GM23338 (cell line): ENCODE data around the gene DDN. TPM values are rescaled to one million over a fixed set of nuclear protein-coding genes. Genes with fewer than 3 reads are reported as not detected.

Experiments
- ATAC-seq: fragments of 200-7000 bp; cut with Tn5 transposase; 3 replicates; pipeline ENCODE4 v1.9.1; 2020
- DNase-seq: peaks from one replicate; pipeline ENCODE4 v3.0.0-alpha.2; 2015; ENCODE audit warnings: low spot score
- H2AFZ ChIP-seq: fragments of 200-600 bp; sonication (generic); 2 replicates; pipeline ENCODE4 v1.8.0; 2016; ENCODE audit warnings: antibody characterized with exemption, mild to moderate bottlenecking, moderate library complexity
- H3F3A ChIP-seq: fragments of 200-600 bp; sonication (generic); replicated peaks from 2 replicates; pipeline ENCODE4 v1.8.0; 2017; ENCODE audit warnings: antibody characterized with exemption, mixed run types, low read depth
- H3K27ac ChIP-seq: fragments of 200-600 bp; sonication (generic); 2 replicates; pipeline ENCODE4 v1.6.1; 2016; ENCODE audit warnings: low read depth
- H3K27me3 ChIP-seq: fragments of 200-600 bp; sonication (generic); 2 replicates; pipeline ENCODE4 v1.8.0; 2016; ENCODE audit warnings: mild to moderate bottlenecking, mixed run types, moderate library complexity; ENCODE audit not compliant: insufficient read depth
- H3K36me3 ChIP-seq: fragments of 200-600 bp; sonication (generic); 2 replicates; pipeline ENCODE4 v1.8.0; 2016; ENCODE audit warnings: mild to moderate bottlenecking; ENCODE audit not compliant: insufficient read depth
- H3K4me1 ChIP-seq: fragments of 200-600 bp; sonication (generic); 2 replicates; pipeline ENCODE4 v1.8.0; 2016; ENCODE audit warnings: mild to moderate bottlenecking, moderate library complexity; ENCODE audit not compliant: insufficient read depth
- H3K4me2 ChIP-seq: fragments of 200-600 bp; sonication (generic); 2 replicates; pipeline ENCODE4 v1.7.1; 2017; ENCODE audit warnings: mixed run types
- H3K4me3 ChIP-seq: fragments of 200-600 bp; sonication (generic); 2 replicates; pipeline ENCODE4 v1.6.1; 2016; ENCODE audit warnings: mixed run types
- H3K79me2 ChIP-seq: fragments of 200-600 bp; sonication (generic); replicated peaks from 2 replicates; pipeline ENCODE4 v1.8.0; 2017; ENCODE audit warnings: mild to moderate bottlenecking; ENCODE audit not compliant: insufficient read depth
- H3K9me2 ChIP-seq: fragments of 200-600 bp; sonication (generic); 2 replicates; pipeline ENCODE4 v1.8.0; 2017; ENCODE audit not compliant: insufficient read depth
- H4K20me1 ChIP-seq: fragments of 200-600 bp; sonication (generic); replicated peaks from 2 replicates; pipeline ENCODE4 v1.8.0; 2017; ENCODE audit warnings: mild to moderate bottlenecking; ENCODE audit not compliant: insufficient read depth
- H3K27ac Mint-ChIP-seq: 2 replicates; pipeline ENCODE4 v1.8.0; 2020; ENCODE audit warnings: inconsistent platforms, mild to moderate bottlenecking, moderate library complexity, mixed read lengths
- H3K27me3 Mint-ChIP-seq: 3 replicates; pipeline ENCODE4 v1.8.0; 2022; ENCODE audit warnings: low read depth, mild to moderate bottlenecking, moderate library complexity, mixed read lengths, inconsistent platforms; ENCODE audit not compliant: insufficient read depth, poor library complexity
- H3K36me3 Mint-ChIP-seq: 3 replicates; pipeline ENCODE4 v1.8.0; 2021; ENCODE audit warnings: low read depth, mild to moderate bottlenecking, inconsistent platforms, moderate library complexity, mixed read lengths
- H3K4me1 Mint-ChIP-seq: 3 replicates; pipeline ENCODE4 v1.8.0; 2020; ENCODE audit warnings: mild to moderate bottlenecking, inconsistent platforms, mixed read lengths
- H3K4me3 Mint-ChIP-seq: 3 replicates; pipeline ENCODE4 v1.8.0; 2021; ENCODE audit warnings: moderate library complexity, mild to moderate bottlenecking, inconsistent platforms, mixed read lengths
- H3K9me3 Mint-ChIP-seq: 3 replicates; pipeline ENCODE4 v1.8.0; 2020; ENCODE audit warnings: moderate library complexity, mild to moderate bottlenecking, inconsistent platforms, mixed read lengths
- EZH2 ChIP-seq: fragments of 200-600 bp; sonication (generic); IDR thresholded peaks from one replicate; pipeline ENCODE4 v1.8.0; 2017; ENCODE audit warnings: antibody characterized with exemption, mild to moderate bottlenecking, low read depth; ENCODE audit not compliant: unreplicated experiment
- EZH2phosphoT487 ChIP-seq: fragments of 200-600 bp; sonication (generic); IDR thresholded peaks from one replicate; pipeline ENCODE4 v1.8.1; 2018; ENCODE audit warnings: antibody characterized with exemption; ENCODE audit not compliant: unreplicated experiment
- POLR2AphosphoS5 ChIP-seq: IDR thresholded peaks from 2 replicates; pipeline ENCODE4 v1.6.1; 2016; ENCODE audit warnings: antibody characterized with exemption, low read depth
- ZNF331 ChIP-seq: fragments of 250-450 bp; sonication (Bioruptor Pico); IDR thresholded peaks from 2 replicates; pipeline ENCODE4 v1.5.0; 2020; ENCODE audit warnings: low read depth, mild to moderate bottlenecking, moderate library complexity
- polyA plus RNA-seq: library from polyadenylated mRNA; unstranded; fragments of >200 nt; fragmentation: Nextera tagmentation; extraction: Ambion mirVana; gene quantifications from 2 replicates; pipeline ENCODE4 v1.2.1, GENCODE V29; 2016
- total RNA-seq: library from RNA; depleted of rRNA; stranded (reverse); fragments of >200 nt; shearing (Covaris generic); gene quantifications from 2 replicates; pipeline ENCODE4 v1.2.3, GENCODE V29; 2014
- TF ChIP-seq, protein P1 (sequence below): IDR thresholded peaks from 2 replicates; pipeline ENCODE4 v1.6.1; 2016; ENCODE audit warnings: antibody characterized with exemption
- TF ChIP-seq, protein P2 (sequence below): fragments of 250-450 bp; sonication (Bioruptor Pico); IDR thresholded peaks from 2 replicates; pipeline ENCODE4 v1.5.0; 2020; ENCODE audit warnings: mild to moderate bottlenecking, moderate library complexity
- TF ChIP-seq, protein P3 (sequence below), 2 experiments: fragments of 200-600 bp in 1 of 2; sonication (generic) in 1 of 2; conservative IDR thresholded peaks; 2 replicates each; pipeline versions ENCODE4 v1.5.1 to v1.6.1; 2016 to 2017; ENCODE audit warnings: antibody characterized with exemption in 2 of 2, low read depth in 2 of 2, mild to moderate bottlenecking in 2 of 2, moderate library complexity in 1 of 2
- TF ChIP-seq, protein P4 (sequence below): IDR thresholded peaks from one replicate; pipeline ENCODE4 v1.6.1; 2018; ENCODE audit warnings: antibody characterized with exemption; ENCODE audit not compliant: unreplicated experiment

The DDN gene
- total and polyA plus RNA-seq, 2 experiments from 2014 or later = 0.10 TPM; not detected in 1

DNA sequence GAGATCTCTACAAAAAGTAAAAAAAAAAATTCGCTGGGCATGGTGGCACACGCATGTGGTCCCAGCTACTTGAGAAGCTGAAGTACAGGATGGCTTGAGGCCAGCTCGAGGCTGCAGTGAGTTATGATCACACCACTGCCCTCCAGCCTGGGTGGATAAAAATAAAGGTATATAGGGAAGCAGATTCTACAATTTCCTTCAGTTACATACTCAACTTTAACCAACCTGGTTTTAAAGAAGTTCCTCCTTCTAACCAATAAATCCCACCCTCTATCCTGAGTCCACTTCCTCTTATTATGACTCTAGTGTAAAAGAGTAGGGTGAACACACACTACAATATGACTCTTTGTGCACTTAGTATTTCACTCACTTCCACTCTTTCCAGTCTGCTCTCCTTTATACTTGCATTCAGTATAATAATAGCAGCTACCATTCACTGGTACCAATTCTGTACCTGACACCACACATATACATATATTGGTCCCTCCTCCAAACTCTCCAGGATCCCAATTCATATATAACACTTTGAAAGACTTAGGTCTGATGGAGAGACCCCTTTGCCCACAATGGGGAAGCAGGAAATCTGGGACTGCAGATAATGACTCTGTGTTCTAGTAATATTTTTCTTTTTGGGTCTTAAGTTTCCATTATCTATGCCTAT is 44.2 kb downstream of the DDN start:
- no peaks in the 10 kb centered on the region for H3K27me3 ChIP-seq
- peaks cover 11% of the 10 kb centered on the region; the same call in 1 of the 2 replicates for H3K36me3 ChIP-seq
- Mint-ChIP-seq H3K27me3 (peaks cover 19% of the 10 kb centered on the region), H3K4me3 (peak overlapping the region; percentile 97), H3K27ac (no peak overlapping the region), H3K9me3 (no peaks in the 10 kb centered on the region; the same call in 2 of the 3 replicates), H3K4me1 (peaks cover 27% of the 10 kb centered on the region), H3K36me3 (peaks cover 43% of the 10 kb centered on the region)
- ATAC-seq = no peak
- no peak overlapping the region for H2AFZ ChIP-seq
- H4K20me1 ChIP-seq = peaks cover 41% of the 10 kb centered on the region
- peak overlapping the region; percentile 74 for H3K4me2 ChIP-seq
- peak overlapping the region; percentile 87; the same call in 1 of the 2 replicates for H3K4me3 ChIP-seq
- H3K9me2 ChIP-seq = no peaks in the 10 kb centered on the region
- H3F3A ChIP-seq = 0 out of 2 replicates have a peak, but pooled peaks cover 2% of the 10 kb centered on the region
- H3K27ac ChIP-seq = 0 out of 2 replicates have a peak overlapping the region, but pooled peaks have one; percentile 83
- no peak for DNase-seq
- TF ChIP-seq EZH2phosphoT487 (no peak), ZNF331 (CRISPR knock-in tag) (no peak), POLR2AphosphoS5 (no peak), EZH2 (no peak)
- TF ChIP-seq, protein P1, sequence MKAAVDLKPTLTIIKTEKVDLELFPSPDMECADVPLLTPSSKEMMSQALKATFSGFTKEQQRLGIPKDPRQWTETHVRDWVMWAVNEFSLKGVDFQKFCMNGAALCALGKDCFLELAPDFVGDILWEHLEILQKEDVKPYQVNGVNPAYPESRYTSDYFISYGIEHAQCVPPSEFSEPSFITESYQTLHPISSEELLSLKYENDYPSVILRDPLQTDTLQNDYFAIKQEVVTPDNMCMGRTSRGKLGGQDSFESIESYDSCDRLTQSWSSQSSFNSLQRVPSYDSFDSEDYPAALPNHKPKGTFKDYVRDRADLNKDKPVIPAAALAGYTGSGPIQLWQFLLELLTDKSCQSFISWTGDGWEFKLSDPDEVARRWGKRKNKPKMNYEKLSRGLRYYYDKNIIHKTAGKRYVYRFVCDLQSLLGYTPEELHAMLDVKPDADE = no peak
- TF ChIP-seq, protein P2, sequence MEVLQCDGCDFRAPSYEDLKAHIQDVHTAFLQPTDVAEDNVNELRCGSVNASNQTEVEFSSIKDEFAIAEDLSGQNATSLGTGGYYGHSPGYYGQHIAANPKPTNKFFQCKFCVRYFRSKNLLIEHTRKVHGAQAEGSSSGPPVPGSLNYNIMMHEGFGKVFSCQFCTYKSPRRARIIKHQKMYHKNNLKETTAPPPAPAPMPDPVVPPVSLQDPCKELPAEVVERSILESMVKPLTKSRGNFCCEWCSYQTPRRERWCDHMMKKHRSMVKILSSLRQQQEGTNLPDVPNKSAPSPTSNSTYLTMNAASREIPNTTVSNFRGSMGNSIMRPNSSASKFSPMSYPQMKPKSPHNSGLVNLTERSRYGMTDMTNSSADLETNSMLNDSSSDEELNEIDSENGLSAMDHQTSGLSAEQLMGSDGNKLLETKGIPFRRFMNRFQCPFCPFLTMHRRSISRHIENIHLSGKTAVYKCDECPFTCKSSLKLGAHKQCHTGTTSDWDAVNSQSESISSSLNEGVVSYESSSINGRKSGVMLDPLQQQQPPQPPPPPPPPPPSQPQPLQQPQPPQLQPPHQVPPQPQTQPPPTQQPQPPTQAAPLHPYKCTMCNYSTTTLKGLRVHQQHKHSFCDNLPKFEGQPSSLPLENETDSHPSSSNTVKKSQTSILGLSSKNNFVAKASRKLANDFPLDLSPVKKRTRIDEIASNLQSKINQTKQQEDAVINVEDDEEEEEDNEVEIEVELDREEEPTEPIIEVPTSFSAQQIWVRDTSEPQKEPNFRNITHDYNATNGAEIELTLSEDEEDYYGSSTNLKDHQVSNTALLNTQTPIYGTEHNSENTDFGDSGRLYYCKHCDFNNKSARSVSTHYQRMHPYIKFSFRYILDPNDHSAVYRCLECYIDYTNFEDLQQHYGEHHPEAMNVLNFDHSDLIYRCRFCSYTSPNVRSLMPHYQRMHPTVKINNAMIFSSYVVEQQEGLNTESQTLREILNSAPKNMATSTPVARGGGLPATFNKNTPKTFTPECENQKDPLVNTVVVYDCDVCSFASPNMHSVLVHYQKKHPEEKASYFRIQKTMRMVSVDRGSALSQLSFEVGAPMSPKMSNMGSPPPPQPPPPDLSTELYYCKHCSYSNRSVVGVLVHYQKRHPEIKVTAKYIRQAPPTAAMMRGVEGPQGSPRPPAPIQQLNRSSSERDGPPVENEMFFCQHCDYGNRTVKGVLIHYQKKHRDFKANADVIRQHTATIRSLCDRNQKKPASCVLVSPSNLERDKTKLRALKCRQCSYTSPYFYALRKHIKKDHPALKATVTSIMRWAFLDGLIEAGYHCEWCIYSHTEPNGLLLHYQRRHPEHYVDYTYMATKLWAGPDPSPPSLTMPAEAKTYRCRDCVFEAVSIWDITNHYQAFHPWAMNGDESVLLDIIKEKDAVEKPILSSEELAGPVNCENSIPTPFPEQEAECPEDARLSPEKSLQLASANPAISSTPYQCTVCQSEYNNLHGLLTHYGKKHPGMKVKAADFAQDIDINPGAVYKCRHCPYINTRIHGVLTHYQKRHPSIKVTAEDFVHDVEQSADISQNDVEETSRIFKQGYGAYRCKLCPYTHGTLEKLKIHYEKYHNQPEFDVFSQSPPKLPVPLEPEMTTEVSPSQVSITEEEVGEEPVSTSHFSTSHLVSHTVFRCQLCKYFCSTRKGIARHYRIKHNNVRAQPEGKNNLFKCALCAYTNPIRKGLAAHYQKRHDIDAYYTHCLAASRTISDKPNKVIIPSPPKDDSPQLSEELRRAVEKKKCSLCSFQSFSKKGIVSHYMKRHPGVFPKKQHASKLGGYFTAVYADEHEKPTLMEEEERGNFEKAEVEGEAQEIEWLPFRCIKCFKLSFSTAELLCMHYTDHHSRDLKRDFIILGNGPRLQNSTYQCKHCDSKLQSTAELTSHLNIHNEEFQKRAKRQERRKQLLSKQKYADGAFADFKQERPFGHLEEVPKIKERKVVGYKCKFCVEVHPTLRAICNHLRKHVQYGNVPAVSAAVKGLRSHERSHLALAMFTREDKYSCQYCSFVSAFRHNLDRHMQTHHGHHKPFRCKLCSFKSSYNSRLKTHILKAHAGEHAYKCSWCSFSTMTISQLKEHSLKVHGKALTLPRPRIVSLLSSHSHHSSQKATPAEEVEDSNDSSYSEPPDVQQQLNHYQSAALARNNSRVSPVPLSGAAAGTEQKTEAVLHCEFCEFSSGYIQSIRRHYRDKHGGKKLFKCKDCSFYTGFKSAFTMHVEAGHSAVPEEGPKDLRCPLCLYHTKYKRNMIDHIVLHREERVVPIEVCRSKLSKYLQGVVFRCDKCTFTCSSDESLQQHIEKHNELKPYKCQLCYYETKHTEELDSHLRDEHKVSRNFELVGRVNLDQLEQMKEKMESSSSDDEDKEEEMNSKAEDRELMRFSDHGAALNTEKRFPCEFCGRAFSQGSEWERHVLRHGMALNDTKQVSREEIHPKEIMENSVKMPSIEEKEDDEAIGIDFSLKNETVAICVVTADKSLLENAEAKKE (CRISPR knock-in tag) = no peak
- TF ChIP-seq, protein P3, sequence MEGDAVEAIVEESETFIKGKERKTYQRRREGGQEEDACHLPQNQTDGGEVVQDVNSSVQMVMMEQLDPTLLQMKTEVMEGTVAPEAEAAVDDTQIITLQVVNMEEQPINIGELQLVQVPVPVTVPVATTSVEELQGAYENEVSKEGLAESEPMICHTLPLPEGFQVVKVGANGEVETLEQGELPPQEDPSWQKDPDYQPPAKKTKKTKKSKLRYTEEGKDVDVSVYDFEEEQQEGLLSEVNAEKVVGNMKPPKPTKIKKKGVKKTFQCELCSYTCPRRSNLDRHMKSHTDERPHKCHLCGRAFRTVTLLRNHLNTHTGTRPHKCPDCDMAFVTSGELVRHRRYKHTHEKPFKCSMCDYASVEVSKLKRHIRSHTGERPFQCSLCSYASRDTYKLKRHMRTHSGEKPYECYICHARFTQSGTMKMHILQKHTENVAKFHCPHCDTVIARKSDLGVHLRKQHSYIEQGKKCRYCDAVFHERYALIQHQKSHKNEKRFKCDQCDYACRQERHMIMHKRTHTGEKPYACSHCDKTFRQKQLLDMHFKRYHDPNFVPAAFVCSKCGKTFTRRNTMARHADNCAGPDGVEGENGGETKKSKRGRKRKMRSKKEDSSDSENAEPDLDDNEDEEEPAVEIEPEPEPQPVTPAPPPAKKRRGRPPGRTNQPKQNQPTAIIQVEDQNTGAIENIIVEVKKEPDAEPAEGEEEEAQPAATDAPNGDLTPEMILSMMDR (conservative IDR thresholded peaks at IDR 0.05; ENCODE audit: low read depth in 2 of 2) = no peak
- TF ChIP-seq, protein P4, sequence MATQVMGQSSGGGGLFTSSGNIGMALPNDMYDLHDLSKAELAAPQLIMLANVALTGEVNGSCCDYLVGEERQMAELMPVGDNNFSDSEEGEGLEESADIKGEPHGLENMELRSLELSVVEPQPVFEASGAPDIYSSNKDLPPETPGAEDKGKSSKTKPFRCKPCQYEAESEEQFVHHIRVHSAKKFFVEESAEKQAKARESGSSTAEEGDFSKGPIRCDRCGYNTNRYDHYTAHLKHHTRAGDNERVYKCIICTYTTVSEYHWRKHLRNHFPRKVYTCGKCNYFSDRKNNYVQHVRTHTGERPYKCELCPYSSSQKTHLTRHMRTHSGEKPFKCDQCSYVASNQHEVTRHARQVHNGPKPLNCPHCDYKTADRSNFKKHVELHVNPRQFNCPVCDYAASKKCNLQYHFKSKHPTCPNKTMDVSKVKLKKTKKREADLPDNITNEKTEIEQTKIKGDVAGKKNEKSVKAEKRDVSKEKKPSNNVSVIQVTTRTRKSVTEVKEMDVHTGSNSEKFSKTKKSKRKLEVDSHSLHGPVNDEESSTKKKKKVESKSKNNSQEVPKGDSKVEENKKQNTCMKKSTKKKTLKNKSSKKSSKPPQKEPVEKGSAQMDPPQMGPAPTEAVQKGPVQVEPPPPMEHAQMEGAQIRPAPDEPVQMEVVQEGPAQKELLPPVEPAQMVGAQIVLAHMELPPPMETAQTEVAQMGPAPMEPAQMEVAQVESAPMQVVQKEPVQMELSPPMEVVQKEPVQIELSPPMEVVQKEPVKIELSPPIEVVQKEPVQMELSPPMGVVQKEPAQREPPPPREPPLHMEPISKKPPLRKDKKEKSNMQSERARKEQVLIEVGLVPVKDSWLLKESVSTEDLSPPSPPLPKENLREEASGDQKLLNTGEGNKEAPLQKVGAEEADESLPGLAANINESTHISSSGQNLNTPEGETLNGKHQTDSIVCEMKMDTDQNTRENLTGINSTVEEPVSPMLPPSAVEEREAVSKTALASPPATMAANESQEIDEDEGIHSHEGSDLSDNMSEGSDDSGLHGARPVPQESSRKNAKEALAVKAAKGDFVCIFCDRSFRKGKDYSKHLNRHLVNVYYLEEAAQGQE = no peak
- peaks cover 69% of the 10 kb centered on the region for H3K79me2 ChIP-seq
- peaks cover 15% of the 10 kb centered on the region for H3K4me1 ChIP-seq
